Astrocyte (in vitro differentiated cells and primary cell): Measurements from ENCODE around the gene CCL19. TPM values are rescaled to one million over a fixed set of nuclear protein-coding genes. Genes with fewer than 3 reads are reported as not detected.
"Not testable (repeated sequence)": the region's sequence is repeated elsewhere in the genome, so short reads cannot be mapped to it uniquely, and the experiment has no call there.

Source experiments
- DNase-seq: peaks from one replicate; pipeline ENCODE4 v3.0.0-alpha.2; 2010; ENCODE audit warnings: low read depth
- FAIRE-seq: peaks from 2 replicates; lab custom pipeline; 2011; peaks lifted over from hg19 to GRCh38; lab: Jason Lieb, UNC
- H2AFZ ChIP-seq: 2 replicates; pipeline ENCODE4 v1.6.0; 2012; ENCODE audit warnings: low read depth, low read length, inconsistent platforms
- H3K27ac ChIP-seq: 2 replicates; pipeline ENCODE4 v1.5.1; 2011; ENCODE audit warnings: low read depth, low read length, inconsistent platforms
- H3K27me3 ChIP-seq: 2 replicates; pipeline ENCODE4 v1.6.0; 2011; ENCODE audit warnings: low read length, inconsistent platforms; ENCODE audit not compliant: insufficient read depth
- H3K36me3 ChIP-seq: 2 replicates; pipeline ENCODE4 v1.5.1; 2011; ENCODE audit warnings: low read length, inconsistent platforms; ENCODE audit not compliant: insufficient read depth
- H3K4me1 ChIP-seq: 2 replicates; pipeline ENCODE4 v1.5.1; 2011; ENCODE audit warnings: low read length, inconsistent platforms; ENCODE audit not compliant: insufficient read depth
- H3K4me2 ChIP-seq: 2 replicates; pipeline ENCODE4 v1.6.0; 2012; ENCODE audit warnings: low read length, inconsistent platforms
- H3K4me3 ChIP-seq: 2 replicates; pipeline ENCODE4 v1.5.1; 2011; ENCODE audit warnings: low read depth, mild to moderate bottlenecking, low read length, inconsistent platforms; ENCODE audit not compliant: insufficient read depth
- H3K79me2 ChIP-seq: 2 replicates; pipeline ENCODE4 v1.6.0; 2012; ENCODE audit warnings: mild to moderate bottlenecking, low read length, inconsistent platforms; ENCODE audit not compliant: insufficient read depth
- H3K9ac ChIP-seq: 2 replicates; pipeline ENCODE4 v1.6.0; 2012; ENCODE audit warnings: mild to moderate bottlenecking, low read length, inconsistent platforms
- H3K9me3 ChIP-seq: 2 replicates; pipeline ENCODE4 v1.5.1; 2012; ENCODE audit warnings: low read depth, mild to moderate bottlenecking, low read length, inconsistent platforms; ENCODE audit not compliant: insufficient read depth
- H4K20me1 ChIP-seq: 2 replicates; pipeline ENCODE4 v1.6.0; 2012; ENCODE audit warnings: low read length, inconsistent platforms; ENCODE audit not compliant: insufficient read depth
- H3K27ac Mint-ChIP-seq: one replicate; pipeline ENCODE4 v1.8.0; 2021; ENCODE audit warnings: mild to moderate bottlenecking, mixed read lengths; ENCODE audit not compliant: unreplicated experiment
- H3K27me3 Mint-ChIP-seq: one replicate; pipeline ENCODE4 v1.8.0; 2021; ENCODE audit warnings: low read depth, mixed read lengths; ENCODE audit not compliant: unreplicated experiment
- H3K36me3 Mint-ChIP-seq: one replicate; pipeline ENCODE4 v1.8.0; 2021; ENCODE audit warnings: low read depth, mixed read lengths; ENCODE audit not compliant: unreplicated experiment
- H3K4me1 Mint-ChIP-seq: one replicate; pipeline ENCODE4 v1.8.0; 2021; ENCODE audit warnings: low read depth, mixed read lengths; ENCODE audit not compliant: unreplicated experiment
- H3K4me3 Mint-ChIP-seq: one replicate; pipeline ENCODE4 v1.8.0; 2021; ENCODE audit warnings: mild to moderate bottlenecking, moderate library complexity, mixed read lengths; ENCODE audit not compliant: unreplicated experiment
- H3K9me3 Mint-ChIP-seq: one replicate; pipeline ENCODE4 v1.8.0; 2021; ENCODE audit warnings: mild to moderate bottlenecking, mixed read lengths; ENCODE audit not compliant: unreplicated experiment
- EZH2 ChIP-seq: IDR thresholded peaks from 2 replicates; pipeline ENCODE4 v1.6.1; 2012; ENCODE audit warnings: mild to moderate bottlenecking, low read length, inconsistent platforms; ENCODE audit not compliant: insufficient read depth
- total RNA-seq: library from RNA; stranded (reverse); gene quantifications from 2 replicates; pipeline ENCODE4 v1.2.1, GENCODE V29; 2021
- TF ChIP-seq, protein P1 (sequence below): IDR thresholded peaks from 2 replicates; pipeline ENCODE4 v1.5.1; 2011; ENCODE audit warnings: low read depth, mild to moderate bottlenecking, inconsistent platforms, low read length, moderate library complexity; ENCODE audit not compliant: insufficient read depth

CCL19 gene
- total RNA-seq, 1 donor from 2014 or later: not detected

DNA sequence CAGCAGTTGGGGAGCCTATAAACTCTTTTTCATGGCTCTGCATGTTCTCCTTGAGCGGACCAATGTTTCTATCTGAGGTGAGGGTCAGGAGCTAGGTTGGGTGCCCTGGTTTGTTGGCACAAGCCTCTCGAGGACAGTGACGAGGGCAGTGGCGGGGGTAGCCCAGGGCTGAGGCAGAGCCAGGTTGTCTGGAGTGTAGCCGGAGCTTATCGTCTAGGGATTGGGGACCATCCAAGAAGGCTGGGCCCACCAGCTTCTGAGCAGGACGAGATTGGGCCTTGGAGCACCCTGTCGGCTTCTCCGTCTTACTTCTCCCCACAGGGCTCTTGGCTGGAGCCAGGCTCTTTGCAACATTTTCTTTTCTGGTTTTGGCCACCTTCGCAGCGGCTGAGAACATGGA is 32.1 kb upstream of the CCL19 start:
- Mint-ChIP-seq H3K27ac (no peak overlapping the region), H3K4me3 (no peak overlapping the region), H3K9me3 (peaks cover 10% of the 10 kb centered on the region), H3K4me1 (peaks cover 4% of the 10 kb centered on the region), H3K27me3 (peaks cover 37% of the 10 kb centered on the region), H3K36me3 (peaks cover 2% of the 10 kb centered on the region)
- no peaks in the 10 kb centered on the region for H3K4me1 ChIP-seq
- no peaks in the 10 kb centered on the region for H3K79me2 ChIP-seq
- peaks cover 4% of the 10 kb centered on the region for H3K27me3 ChIP-seq
- no peak overlapping the region for H2AFZ ChIP-seq
- no peaks in the 10 kb centered on the region for H4K20me1 ChIP-seq
- no peaks in the 10 kb centered on the region for H3K36me3 ChIP-seq
- H3K9me3 ChIP-seq: no peaks in the 10 kb centered on the region
- DNase-seq: no peak
- no peak overlapping the region for H3K9ac ChIP-seq
- H3K4me2 ChIP-seq: no peak overlapping the region
- TF ChIP-seq, protein P1, sequence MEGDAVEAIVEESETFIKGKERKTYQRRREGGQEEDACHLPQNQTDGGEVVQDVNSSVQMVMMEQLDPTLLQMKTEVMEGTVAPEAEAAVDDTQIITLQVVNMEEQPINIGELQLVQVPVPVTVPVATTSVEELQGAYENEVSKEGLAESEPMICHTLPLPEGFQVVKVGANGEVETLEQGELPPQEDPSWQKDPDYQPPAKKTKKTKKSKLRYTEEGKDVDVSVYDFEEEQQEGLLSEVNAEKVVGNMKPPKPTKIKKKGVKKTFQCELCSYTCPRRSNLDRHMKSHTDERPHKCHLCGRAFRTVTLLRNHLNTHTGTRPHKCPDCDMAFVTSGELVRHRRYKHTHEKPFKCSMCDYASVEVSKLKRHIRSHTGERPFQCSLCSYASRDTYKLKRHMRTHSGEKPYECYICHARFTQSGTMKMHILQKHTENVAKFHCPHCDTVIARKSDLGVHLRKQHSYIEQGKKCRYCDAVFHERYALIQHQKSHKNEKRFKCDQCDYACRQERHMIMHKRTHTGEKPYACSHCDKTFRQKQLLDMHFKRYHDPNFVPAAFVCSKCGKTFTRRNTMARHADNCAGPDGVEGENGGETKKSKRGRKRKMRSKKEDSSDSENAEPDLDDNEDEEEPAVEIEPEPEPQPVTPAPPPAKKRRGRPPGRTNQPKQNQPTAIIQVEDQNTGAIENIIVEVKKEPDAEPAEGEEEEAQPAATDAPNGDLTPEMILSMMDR: no peak
- no peak for TF ChIP-seq EZH2
- no peak overlapping the region for H3K27ac ChIP-seq
- no peak for FAIRE-seq
- H3K4me3 ChIP-seq: no peak overlapping the region

DNA sequence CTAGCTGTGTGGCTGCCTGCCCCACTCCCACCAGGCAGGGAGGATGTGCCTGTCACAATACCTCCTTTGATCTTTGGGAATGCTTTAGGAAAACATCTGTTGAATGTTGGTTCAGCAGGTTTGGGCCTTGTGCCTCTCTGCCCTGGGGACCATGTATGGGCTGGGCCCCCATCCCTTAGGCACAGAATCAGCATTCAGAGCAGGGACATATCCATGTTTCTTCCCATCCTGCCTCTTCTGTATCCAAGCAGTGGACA is 28.6 kb upstream of the CCL19 start:
- H3K27ac Mint-ChIP-seq: not testable (repeated sequence)

DNA sequence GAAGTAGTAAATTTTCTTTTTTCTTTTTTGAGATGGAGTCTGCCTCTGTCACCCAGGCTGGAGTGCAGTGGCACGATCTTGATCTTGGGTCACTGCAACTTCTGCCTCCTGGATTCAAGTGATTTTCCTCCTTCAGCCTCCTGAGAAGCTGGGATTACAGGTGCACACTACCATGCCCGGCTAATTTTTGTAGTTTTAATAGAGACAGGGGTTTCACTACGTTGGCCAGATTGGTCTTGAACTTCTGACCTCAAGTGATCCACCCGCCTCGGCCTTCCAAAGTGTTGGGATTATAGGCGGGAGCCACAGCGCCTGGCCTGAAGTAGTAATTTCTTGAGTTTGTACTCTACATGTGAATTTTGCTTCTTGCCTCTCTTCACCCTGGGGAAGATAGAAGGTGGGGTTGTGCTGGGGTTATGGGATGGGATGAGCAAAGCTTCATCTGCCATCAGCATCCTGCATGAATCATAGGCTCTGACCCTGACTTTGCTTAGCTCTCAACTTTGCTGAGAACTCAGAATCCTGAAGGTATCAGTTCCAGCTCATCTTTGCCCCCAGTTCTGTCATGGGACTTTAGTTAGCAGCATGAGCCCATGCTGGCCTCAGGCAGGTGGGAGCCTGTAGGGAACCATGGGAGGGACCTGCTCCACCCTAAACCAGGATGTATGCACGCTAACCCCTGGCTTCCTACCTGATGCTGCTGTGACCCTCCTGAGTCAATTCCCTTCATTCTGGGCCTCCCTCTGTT is 28.1 kb upstream of the CCL19 start:
- FAIRE-seq: no peak
- Mint-ChIP-seq H3K4me1 (peaks cover 10% of the 10 kb centered on the region), H3K27ac (peak overlapping the region; percentile 3), H3K9me3 (peaks cover 10% of the 10 kb centered on the region), H3K4me3 (peak overlapping the region; percentile 5), H3K27me3 (peaks cover 31% of the 10 kb centered on the region), H3K36me3 (peaks cover 2% of the 10 kb centered on the region)
- Histone ChIP-seq H3K27me3 (no peaks in the 10 kb centered on the region), H3K4me1 (no peaks in the 10 kb centered on the region), H3K79me2 (no peaks in the 10 kb centered on the region), H4K20me1 (no peaks in the 10 kb centered on the region), H3K36me3 (no peaks in the 10 kb centered on the region), H2AFZ (no peak overlapping the region), H3K4me2 (no peak overlapping the region), H3K4me3 (no peak overlapping the region), H3K9ac (no peak overlapping the region), H3K9me3 (no peaks in the 10 kb centered on the region), H3K27ac (no peak overlapping the region)
- DNase-seq: no peak
- TF ChIP-seq, protein P1: no peak
- no peak for TF ChIP-seq EZH2

More for the DNA sequence above, 28.6 kb upstream of the CCL19 start:
- not testable (repeated sequence) for H3K9me3 ChIP-seq, H3K4me1 Mint-ChIP-seq, H4K20me1 ChIP-seq, H3K27ac ChIP-seq, FAIRE-seq, H3K36me3 ChIP-seq, H3K4me2 ChIP-seq, H3K4me3 Mint-ChIP-seq, H3K4me3 ChIP-seq, H3K79me2 ChIP-seq, H2AFZ ChIP-seq, H3K9ac ChIP-seq, H3K36me3 Mint-ChIP-seq, H3K27me3 ChIP-seq, H3K4me1 ChIP-seq, DNase-seq
- Mint-ChIP-seq H3K27me3 (peaks cover 26% of the 10 kb centered on the region), H3K9me3 (peaks cover 10% of the 10 kb centered on the region)
